HepG2 (cell line): Measurements from ENCODE around the gene TAS2R40. TPM values are rescaled to one million over a fixed set of nuclear protein-coding genes. Genes with fewer than 3 reads are reported as not detected.

Experiments used
- GTF2F1 ChIP-seq: fragments of 150-350 bp; IDR thresholded peaks from 2 replicates; pipeline ENCODE4 v1.6.1; 2014; ENCODE audit warnings: low read length
- HDAC6 ChIP-seq: fragments of 200-600 bp; sonication (generic); IDR thresholded peaks from 2 replicates; pipeline ENCODE4 v1.7.0; 2017; ENCODE audit warnings: mild to moderate bottlenecking, antibody characterized with exemption, low read length, low read depth
- MED8 ChIP-seq: sonication (generic); formaldehyde crosslinking; IDR thresholded peaks from 2 replicates; pipeline ENCODE4 v1.8.1; 2023; ENCODE audit warnings: mild to moderate bottlenecking, missing genetic modification reagents; ENCODE audit not compliant: insufficient replicate concordance
- MEIS1 ChIP-seq: sonication (generic); formaldehyde crosslinking; IDR thresholded peaks from 2 replicates; pipeline ENCODE4 v1.9.0; 2021; ENCODE audit warnings: mild to moderate bottlenecking, missing genetic modification reagents, moderate library complexity, borderline replicate concordance
- MLLT10 ChIP-seq: sonication (generic); formaldehyde crosslinking; IDR thresholded peaks from 2 replicates; pipeline ENCODE4 v1.4.0; 2020; ENCODE audit warnings: missing genetic modification reagents
- NFE2 ChIP-seq: sonication (generic); formaldehyde crosslinking; IDR thresholded peaks from 2 replicates; pipeline ENCODE4 v1.4.0; 2020; ENCODE audit warnings: missing genetic modification reagents
- RFX1 ChIP-seq: fragments of 450-650 bp; IDR thresholded peaks from 2 replicates; pipeline ENCODE4 v1.6.1; 2017
- RFXAP ChIP-seq: sonication (generic); formaldehyde crosslinking; IDR thresholded peaks from 2 replicates; pipeline ENCODE4 v1.4.0; 2020; ENCODE audit warnings: missing genetic modification reagents, borderline replicate concordance
- TBL1XR1 ChIP-seq: fragments of 150-350 bp; IDR thresholded peaks from 2 replicates; pipeline ENCODE4 v1.6.1; 2014; ENCODE audit warnings: borderline replicate concordance, low read length; ENCODE audit not compliant: partially characterized antibody
- TGIF2 ChIP-seq: IDR thresholded peaks from 2 replicates; pipeline ENCODE4 v1.6.1; 2016; ENCODE audit warnings: control low read depth, missing compliant biosample characterization
- XBP1 ChIP-seq: sonication (generic); formaldehyde crosslinking; IDR thresholded peaks from 2 replicates; pipeline ENCODE4 v1.5.0; 2020; ENCODE audit warnings: missing genetic modification reagents
- ZBTB1 ChIP-seq: sonication (generic); formaldehyde crosslinking; IDR thresholded peaks from 2 replicates; pipeline ENCODE4 v1.4.0; 2020; ENCODE audit warnings: missing genetic modification reagents, borderline replicate concordance
- ZNF224 ChIP-seq: sonication (generic); formaldehyde crosslinking; IDR thresholded peaks from 2 replicates; pipeline ENCODE4 v1.5.0; 2020; ENCODE audit warnings: mild to moderate bottlenecking, missing genetic modification reagents
- ZNF264 ChIP-seq: sonication (generic); formaldehyde crosslinking; IDR thresholded peaks from 2 replicates; pipeline ENCODE4 v1.4.0; 2020; ENCODE audit warnings: missing genetic modification reagents
- ZNF496 ChIP-seq: sonication (generic); formaldehyde crosslinking; IDR thresholded peaks from 2 replicates; pipeline ENCODE4 v1.8.1; 2023; ENCODE audit warnings: mild to moderate bottlenecking, moderate library complexity, missing genetic modification reagents; ENCODE audit not compliant: insufficient replicate concordance
- ZNF552 ChIP-seq: sonication (generic); formaldehyde crosslinking; IDR thresholded peaks from 2 replicates; pipeline ENCODE4 v1.9.0; 2022; ENCODE audit warnings: missing genetic modification reagents, mild to moderate bottlenecking, borderline replicate concordance
- ZNF672 ChIP-seq: sonication (generic); formaldehyde crosslinking; IDR thresholded peaks from 2 replicates; pipeline ENCODE4 v1.8.1; 2022; ENCODE audit warnings: missing genetic modification reagents
- ZNF709 ChIP-seq: sonication (generic); formaldehyde crosslinking; IDR thresholded peaks from 2 replicates; pipeline ENCODE4 v1.5.0; 2020; ENCODE audit warnings: mild to moderate bottlenecking, missing genetic modification reagents
- ZNF724P ChIP-seq: sonication (generic); formaldehyde crosslinking; IDR thresholded peaks from 2 replicates; pipeline ENCODE4 v1.8.0; 2022; ENCODE audit warnings: missing genetic modification reagents, borderline replicate concordance
- ZNF879 ChIP-seq: sonication (generic); formaldehyde crosslinking; IDR thresholded peaks from 2 replicates; pipeline ENCODE4 v1.8.1; 2023; ENCODE audit warnings: missing genetic modification reagents
- polyA plus RNA-seq, 8 experiments: library from polyadenylated mRNA; depleted of rRNA in 3 of 8; stranded (reverse) in 7 of 8; unstranded in 1 of 8; fragments of >200 nt; fragmentation: Illumina TruSeq in 4 of 8; extraction: Trizol in 4 of 8; gene quantifications; 2 replicates each; pipeline versions ENCODE4 v1.2.1 to v1.2.3, GENCODE V29; 2011 to 2016; ENCODE audit warnings: low read depth in 4 of 8, missing spikeins in 1 of 8, mixed read lengths in 1 of 8; ENCODE audit not compliant: insufficient read depth in 1 of 8
- total RNA-seq, 5 experiments: library from RNA; depleted of rRNA; stranded (reverse); fragments of >200 nt; fragmentation: Illumina TruSeq; extraction: Trizol; gene quantifications; 2 replicates each; pipeline ENCODE4 v1.2.3, GENCODE V29; 2016; ENCODE audit warnings: low read depth in 1 of 5
- TF ChIP-seq, protein P1 (sequence below): sonication (generic); formaldehyde crosslinking; IDR thresholded peaks from 2 replicates; pipeline ENCODE4 v1.4.0; 2020; ENCODE audit warnings: missing genetic modification reagents, borderline replicate concordance
- TF ChIP-seq, protein P2 (sequence below): IDR thresholded peaks from 2 replicates; pipeline ENCODE4 v1.6.1; 2016; ENCODE audit warnings: missing biosample characterization, missing genetic modification reagents, low read depth
- TF ChIP-seq, protein P3 (sequence below): sonication (generic); formaldehyde crosslinking; conservative IDR thresholded peaks from 2 replicates; pipeline ENCODE4 v1.5.0; 2020; ENCODE audit warnings: missing genetic modification reagents
- TF ChIP-seq, protein P4 (sequence below): sonication (generic); formaldehyde crosslinking; IDR thresholded peaks from 2 replicates; pipeline ENCODE4 v1.4.0; 2020; ENCODE audit warnings: missing genetic modification reagents, borderline replicate concordance

TAS2R40 gene
- total and polyA plus RNA-seq, 2 of the 13 experiments (the other 11 are each of a cell fraction or from before 2014, with no cell fraction given) = not detected

DNA sequence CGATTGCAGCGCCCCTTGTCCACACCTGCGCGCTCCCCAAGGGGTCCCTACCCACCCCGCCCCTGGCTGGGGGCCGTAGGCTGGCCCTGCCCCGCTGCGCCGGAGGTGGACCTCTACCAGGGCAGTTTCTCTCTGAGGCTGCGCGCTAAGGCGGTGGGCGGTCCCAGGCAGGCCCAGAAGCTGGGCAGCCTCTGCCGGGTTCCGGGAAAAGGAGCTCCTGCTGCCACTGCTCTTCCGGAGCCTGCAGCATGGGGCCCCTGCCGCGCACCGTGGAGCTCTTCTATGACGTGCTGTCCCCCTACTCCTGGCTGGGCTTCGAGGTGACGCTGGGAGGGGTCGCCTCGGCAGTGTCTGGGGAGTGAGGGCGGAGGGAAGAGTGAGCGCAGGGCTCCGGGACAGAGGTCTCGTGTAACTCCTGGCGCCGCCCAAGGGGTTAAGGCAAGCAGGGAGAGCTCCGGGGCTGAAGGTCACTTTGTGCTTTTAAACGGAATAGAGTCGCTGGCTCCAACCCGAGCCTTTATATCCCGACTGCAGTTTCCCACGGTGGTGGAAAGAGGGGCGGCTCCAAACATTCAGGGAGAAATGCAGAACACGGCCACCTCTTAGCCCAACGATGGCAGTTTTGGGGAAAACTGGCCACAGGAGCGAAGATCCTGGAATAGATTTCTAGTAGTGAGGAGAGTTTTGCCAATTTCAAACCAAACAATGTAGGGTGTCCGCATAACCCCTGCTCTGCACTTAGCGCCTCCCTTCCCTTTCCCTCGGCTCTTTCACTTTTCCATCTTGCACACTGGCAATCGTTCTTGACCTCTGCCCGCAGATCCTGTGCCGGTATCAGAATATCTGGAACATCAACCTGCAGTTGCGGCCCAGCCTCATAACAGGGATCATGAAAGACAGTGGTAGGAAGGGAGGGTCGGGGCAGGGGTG lies 41.7 kb downstream of the TAS2R40 start, which contains the start of gene GSTK1 (continued):
- TF ChIP-seq GTF2F1 = no peak
- TF ChIP-seq ZNF672 (CRISPR knock-in tag) = no peak
- no peak for TF ChIP-seq RFX1
- peak; percentile 40; the same call in 1 of the 2 replicates for TF ChIP-seq TGIF2
- TF ChIP-seq ZNF264 (CRISPR knock-in tag) = no peak
- no peak for TF ChIP-seq ZBTB1 (CRISPR knock-in tag)
- no peak for TF ChIP-seq MEIS1 (CRISPR knock-in tag)
- TF ChIP-seq, protein P1, sequence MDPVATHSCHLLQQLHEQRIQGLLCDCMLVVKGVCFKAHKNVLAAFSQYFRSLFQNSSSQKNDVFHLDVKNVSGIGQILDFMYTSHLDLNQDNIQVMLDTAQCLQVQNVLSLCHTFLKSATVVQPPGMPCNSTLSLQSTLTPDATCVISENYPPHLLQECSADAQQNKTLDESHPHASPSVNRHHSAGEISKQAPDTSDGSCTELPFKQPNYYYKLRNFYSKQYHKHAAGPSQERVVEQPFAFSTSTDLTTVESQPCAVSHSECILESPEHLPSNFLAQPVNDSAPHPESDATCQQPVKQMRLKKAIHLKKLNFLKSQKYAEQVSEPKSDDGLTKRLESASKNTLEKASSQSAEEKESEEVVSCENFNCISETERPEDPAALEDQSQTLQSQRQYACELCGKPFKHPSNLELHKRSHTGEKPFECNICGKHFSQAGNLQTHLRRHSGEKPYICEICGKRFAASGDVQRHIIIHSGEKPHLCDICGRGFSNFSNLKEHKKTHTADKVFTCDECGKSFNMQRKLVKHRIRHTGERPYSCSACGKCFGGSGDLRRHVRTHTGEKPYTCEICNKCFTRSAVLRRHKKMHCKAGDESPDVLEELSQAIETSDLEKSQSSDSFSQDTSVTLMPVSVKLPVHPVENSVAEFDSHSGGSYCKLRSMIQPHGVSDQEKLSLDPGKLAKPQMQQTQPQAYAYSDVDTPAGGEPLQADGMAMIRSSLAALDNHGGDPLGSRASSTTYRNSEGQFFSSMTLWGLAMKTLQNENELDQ (CRISPR knock-in tag) = no peak
- TF ChIP-seq MLLT10 (CRISPR knock-in tag) = no peak
- TF ChIP-seq TBL1XR1 = no peak
- TF ChIP-seq ZNF879 (CRISPR knock-in tag) = 0 out of 2 replicates have a peak, but pooled peaks have one; percentile 32
- TF ChIP-seq ZNF224 (CRISPR knock-in tag) = no peak
- TF ChIP-seq ZNF724P = 0 out of 2 replicates have a peak, but pooled peaks have one; percentile 33
- no peak; the same call in 1 of the 2 replicates for TF ChIP-seq XBP1 (CRISPR knock-in tag)
- TF ChIP-seq, protein P2, sequence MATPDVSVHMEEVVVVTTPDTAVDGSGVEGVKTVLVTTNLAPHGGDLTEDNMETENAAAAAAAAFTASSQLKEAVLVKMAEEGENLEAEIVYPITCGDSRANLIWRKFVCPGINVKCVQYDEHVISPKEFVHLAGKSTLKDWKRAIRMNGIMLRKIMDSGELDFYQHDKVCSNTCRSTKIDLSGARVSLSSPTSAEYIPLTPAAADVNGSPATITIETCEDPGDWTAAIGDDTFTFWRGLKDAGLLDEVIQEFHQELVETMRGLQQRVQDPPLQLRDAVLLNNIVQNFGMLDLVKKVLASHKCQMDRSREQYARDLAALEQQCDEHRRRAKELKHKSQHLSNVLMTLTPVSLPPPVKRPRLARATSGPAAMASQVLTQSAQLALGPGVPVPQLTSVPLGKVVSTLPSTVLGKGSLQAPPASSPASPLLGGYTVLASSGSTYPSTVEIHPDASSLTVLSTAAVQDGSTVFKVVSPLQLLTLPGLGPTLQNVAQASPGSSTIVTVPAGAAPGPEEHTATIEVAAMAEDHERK (CRISPR knock-in tag) = no peak
- TF ChIP-seq HDAC6 = no peak
- no peak for TF ChIP-seq RFXAP (CRISPR knock-in tag)
- TF ChIP-seq MED8 (CRISPR knock-in tag) = peak; percentile 82
- TF ChIP-seq, protein P3, sequence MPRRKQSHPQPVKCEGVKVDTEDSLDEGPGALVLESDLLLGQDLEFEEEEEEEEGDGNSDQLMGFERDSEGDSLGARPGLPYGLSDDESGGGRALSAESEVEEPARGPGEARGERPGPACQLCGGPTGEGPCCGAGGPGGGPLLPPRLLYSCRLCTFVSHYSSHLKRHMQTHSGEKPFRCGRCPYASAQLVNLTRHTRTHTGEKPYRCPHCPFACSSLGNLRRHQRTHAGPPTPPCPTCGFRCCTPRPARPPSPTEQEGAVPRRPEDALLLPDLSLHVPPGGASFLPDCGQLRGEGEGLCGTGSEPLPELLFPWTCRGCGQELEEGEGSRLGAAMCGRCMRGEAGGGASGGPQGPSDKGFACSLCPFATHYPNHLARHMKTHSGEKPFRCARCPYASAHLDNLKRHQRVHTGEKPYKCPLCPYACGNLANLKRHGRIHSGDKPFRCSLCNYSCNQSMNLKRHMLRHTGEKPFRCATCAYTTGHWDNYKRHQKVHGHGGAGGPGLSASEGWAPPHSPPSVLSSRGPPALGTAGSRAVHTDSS (CRISPR knock-in tag) = no peak
- peak; percentile 70; the same call in 1 of the 2 replicates for TF ChIP-seq ZNF709 (CRISPR knock-in tag)
- TF ChIP-seq NFE2 (CRISPR knock-in tag) = no peak
- TF ChIP-seq ZNF552 = 0 out of 2 replicates have a peak, but pooled peaks have one; percentile 40
- no peak for TF ChIP-seq ZNF496 (CRISPR knock-in tag)
- TF ChIP-seq, protein P4, sequence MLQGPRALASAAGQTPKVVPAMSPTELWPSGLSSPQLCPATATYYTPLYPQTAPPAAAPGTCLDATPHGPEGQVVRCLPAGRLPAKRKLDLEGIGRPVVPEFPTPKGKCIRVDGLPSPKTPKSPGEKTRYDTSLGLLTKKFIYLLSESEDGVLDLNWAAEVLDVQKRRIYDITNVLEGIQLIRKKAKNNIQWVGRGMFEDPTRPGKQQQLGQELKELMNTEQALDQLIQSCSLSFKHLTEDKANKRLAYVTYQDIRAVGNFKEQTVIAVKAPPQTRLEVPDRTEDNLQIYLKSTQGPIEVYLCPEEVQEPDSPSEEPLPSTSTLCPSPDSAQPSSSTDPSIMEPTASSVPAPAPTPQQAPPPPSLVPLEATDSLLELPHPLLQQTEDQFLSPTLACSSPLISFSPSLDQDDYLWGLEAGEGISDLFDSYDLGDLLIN (CRISPR knock-in tag) = no peak
